Measurements from ENCODE around the gene UROC1.

UROC1 gene

GRCh38 chr3:126531051-126531330 is 13.4 kb upstream of the UROC1 start:
- no peak for DNase-seq (ENCODE audit: extremely low read depth in 1 of 2, low read depth in 1 of 2)

GRCh38 chr3:126530171-126531050 is 12.8 kb upstream of the UROC1 start:
- DNase-seq (ENCODE audit: extremely low read depth in 1 of 2, low read depth in 1 of 2), result no peak

GRCh38 chr3:126529585-126530170 is 12.1 kb upstream of the UROC1 start:
- no peak for DNase-seq (ENCODE audit: extremely low read depth in 1 of 2, low read depth in 1 of 2)

- no peak for DNase-seq (ENCODE audit: extremely low read depth in 1 of 2, low read depth in 1 of 2)
These were observed 11.4 kb upstream of the UROC1 start for GRCh38 chr3:126528800-126529541.

- no peak for DNase-seq (ENCODE audit: extremely low read depth in 1 of 2, low read depth in 1 of 2)
These were observed 10.8 kb upstream of the UROC1 start for GRCh38 chr3:126528419-126528799.

- DNase-seq (ENCODE audit: extremely low read depth in 1 of 2, low read depth in 1 of 2), result no peak
These were observed 10.1 kb upstream of the UROC1 start for GRCh38 chr3:126527455-126528211.

- DNase-seq (ENCODE audit: extremely low read depth in 1 of 2, low read depth in 1 of 2), result no peak
These were observed 9.4 kb upstream of the UROC1 start for GRCh38 chr3:126527006-126527405.

- DNase-seq (ENCODE audit: extremely low read depth in 1 of 2, low read depth in 1 of 2), result no peak
These were observed 9.1 kb upstream of the UROC1 start for GRCh38 chr3:126526668-126527005.

GRCh38 chr3:126525853-126526667 is 8.5 kb upstream of the UROC1 start:
- no peak for DNase-seq (ENCODE audit: extremely low read depth in 1 of 2, low read depth in 1 of 2)

GRCh38 chr3:126525091-126525852 is 7.7 kb upstream of the UROC1 start:
- DNase-seq (ENCODE audit: extremely low read depth in 1 of 2, low read depth in 1 of 2), result no peak

- no peak for DNase-seq (ENCODE audit: extremely low read depth in 1 of 2, low read depth in 1 of 2)
These were observed 6.9 kb upstream of the UROC1 start for GRCh38 chr3:126524429-126524988.

GRCh38 chr3:126523745-126524428 is 6.3 kb upstream of the UROC1 start, which contains the start of gene CHST13:
Gene CHST13, plus strand, starts transcription at chr3:126524155. Its CDS starts 178 bp downstream, at chr3:126524333.
- no peak for DNase-seq (ENCODE audit: extremely low read depth in 1 of 2, low read depth in 1 of 2)

GRCh38 chr3:126522363-126522788 is 4.8 kb upstream of the UROC1 start:
- DNase-seq (ENCODE audit: extremely low read depth in 1 of 2, low read depth in 1 of 2), result no peak

- no peak for DNase-seq (ENCODE audit: extremely low read depth in 1 of 2, low read depth in 1 of 2)
These were observed 3.7 kb upstream of the UROC1 start for GRCh38 chr3:126521122-126521891.

GRCh38 chr3:126519506-126520455 is 2.2 kb upstream of the UROC1 start:
- DNase-seq (ENCODE audit: extremely low read depth in 1 of 2, low read depth in 1 of 2), result no peak

GRCh38 chr3:126518779-126519177 is 1.2 kb upstream of the UROC1 start:
- DNase-seq (ENCODE audit: extremely low read depth in 1 of 2, low read depth in 1 of 2), result no peak
